SHP77 (cell line): ENCODE data around the gene UVSSA.
"Not testable (repeated sequence)": the region's sequence is repeated elsewhere in the genome, so short reads cannot be mapped to it uniquely, and the experiment has no call there.

Experiments
- DNase-seq, 2 experiments: peaks; one replicate each; lab custom pipeline; 2025; lab: John Stamatoyannopoulos, UW

UVSSA gene

GRCh38 chr4:1330761-1331590, 16.0 kb upstream of the UVSSA start:
- no peak for DNase-seq

GRCh38 chr4:1331591-1332353, 15.2 kb upstream of the UVSSA start:
- no peak for DNase-seq

GRCh38 chr4:1332686-1333085, 14.3 kb upstream of the UVSSA start:
- no peak for DNase-seq

- no peak for DNase-seq
These were observed 13.8 kb upstream of the UVSSA start for GRCh38 chr4:1333256-1333655.

- not testable (repeated sequence) for DNase-seq
These were observed 13.0 kb upstream of the UVSSA start for GRCh38 chr4:1333851-1334578.

- DNase-seq: no peak
These were observed 12.5 kb upstream of the UVSSA start for GRCh38 chr4:1334579-1334895.

GRCh38 chr4:1335193-1335883, 11.7 kb upstream of the UVSSA start:
- not testable (repeated sequence) for DNase-seq

GRCh38 chr4:1336088-1336491, 10.9 kb upstream of the UVSSA start:
- DNase-seq: no peak

- no peak for DNase-seq
These were observed 9.6 kb upstream of the UVSSA start for GRCh38 chr4:1337376-1337831.

GRCh38 chr4:1337951-1338751, 8.9 kb upstream of the UVSSA start:
- DNase-seq: no peak

GRCh38 chr4:1338752-1339414, 8.1 kb upstream of the UVSSA start:
- no peak for DNase-seq

GRCh38 chr4:1339489-1339888, 7.5 kb upstream of the UVSSA start:
- DNase-seq: no peak

- no peak for DNase-seq
These were observed 6.7 kb upstream of the UVSSA start for GRCh38 chr4:1340181-1340747.

GRCh38 chr4:1340861-1341260, 6.1 kb upstream of the UVSSA start:
- no peak for DNase-seq

- no peak for DNase-seq
These were observed 5.0 kb upstream of the UVSSA start for GRCh38 chr4:1342003-1342402.

- DNase-seq: no peak
These were observed 2.3 kb upstream of the UVSSA start for GRCh38 chr4:1344696-1345095.

GRCh38 chr4:1345903-1346780, 866 bp upstream of the UVSSA start:
- peak in 1 of 2 experiments; percentile 6 for DNase-seq

- DNase-seq: no peak
These were observed 429 bp downstream of the UVSSA start for GRCh38 chr4:1347410-1347864.

GRCh38 chr4:1348014-1348513, 1.1 kb downstream of the UVSSA start:
- no peak for DNase-seq
